Colonic mucosa (tissue), 4 donors: ENCODE data around the gene TEKTIP1. TPM values are rescaled to one million over a fixed set of nuclear protein-coding genes. Genes with fewer than 3 reads are reported as not detected.

Experiments
- DNase-seq: peaks from one replicate; pipeline ENCODE4 v3.0.0-alpha.2; 2020
- H3K27ac ChIP-seq: fragments of 200-600 bp; one replicate; pipeline ENCODE4 v1.8.0; 2021
- H3K27me3 ChIP-seq: fragments of 200-600 bp; one replicate; pipeline ENCODE4 v1.8.0; 2021
- H3K36me3 ChIP-seq: fragments of 200-600 bp; one replicate; pipeline ENCODE4 v1.8.0; 2021
- H3K4me1 ChIP-seq: fragments of 200-600 bp; one replicate; pipeline ENCODE4 v1.8.0; 2021; ENCODE audit warnings: mild to moderate bottlenecking
- H3K4me3 ChIP-seq: fragments of 200-600 bp; one replicate; pipeline ENCODE4 v1.8.0; 2021
- H3K9ac ChIP-seq, 2 donors: one replicate each; pipeline ENCODE4 v1.7.0; 2013; ENCODE audit warnings: control low read depth in 2 of 2, low read depth in 2 of 2, low read length in 2 of 2
- H3K9me3 ChIP-seq: fragments of 200-600 bp; one replicate; pipeline ENCODE4 v1.8.0; 2021
- CTCF ChIP-seq: fragments of 200-600 bp; IDR thresholded peaks from one replicate; pipeline ENCODE4 v1.8.0; 2022; ENCODE audit warnings: antibody characterized with exemption, mild to moderate bottlenecking
- intact Hi-C: fragments of 100-400 bp; cut with DNase I; formaldehyde crosslinking; loops from one replicate; pipeline ENCODE4 v1.14.1; 2022
- total RNA-seq, 2 donors: library from RNA; stranded (reverse); fragmentation: NEBNext Ultra II Directional in 1 of 2; extraction: Animal tissue kit (Norgen Biotek cat#: 25700) in 1 of 2; gene quantifications; one replicate each; pipeline ENCODE4 v1.2.1, GENCODE V29; 2021
- donor health status: healthy.
- donor health status: DM: no; HTN: no; CAD: no.
- donor health status: DM: no; HTN: no; CAD: no.

The TEKTIP1 gene
- total RNA-seq, 2 donors from 2014 or later, result 1.5 to 4.7 TPM

- no peaks in the 10 kb centered on the region for H3K27me3 ChIP-seq
- TF ChIP-seq CTCF, result no peak
- H3K9me3 ChIP-seq, result no peaks in the 10 kb centered on the region
- no peaks in the 10 kb centered on the region for H3K4me1 ChIP-seq
- no peak overlapping the region for H3K9ac ChIP-seq
- intact Hi-C loops, result no loop called here
- H3K4me3 ChIP-seq, result no peak overlapping the region
- no peak overlapping the region for H3K27ac ChIP-seq
- H3K36me3 ChIP-seq, result peaks cover 18% of the 10 kb centered on the region
- no peak for DNase-seq
These were observed 44.9 kb upstream of the TEKTIP1 start for GRCh38 chr19:3494051-3494450.

GRCh38 chr19:3494559-3494958, 44.4 kb upstream of the TEKTIP1 start:
- H3K4me3 ChIP-seq, result no peak overlapping the region
- no peak overlapping the region for H3K9ac ChIP-seq
- no peaks in the 10 kb centered on the region for H3K9me3 ChIP-seq
- peaks cover 3% of the 10 kb centered on the region for H3K4me1 ChIP-seq
- DNase-seq, result no peak
- peaks cover 18% of the 10 kb centered on the region for H3K36me3 ChIP-seq
- intact Hi-C loops, result no loop called here
- H3K27me3 ChIP-seq, result no peaks in the 10 kb centered on the region
- no peak for TF ChIP-seq CTCF
- H3K27ac ChIP-seq, result no peak overlapping the region

GRCh38 chr19:3496392-3497273, 42.3 kb upstream of the TEKTIP1 start:
- Histone ChIP-seq H3K4me1 (peaks cover 6% of the 10 kb centered on the region), H3K9me3 (no peaks in the 10 kb centered on the region), H3K27ac (no peak overlapping the region), H3K27me3 (no peaks in the 10 kb centered on the region), H3K4me3 (no peak overlapping the region), H3K36me3 (peaks cover 13% of the 10 kb centered on the region), H3K9ac (no peak overlapping the region)
- intact Hi-C loops, result no loop called here
- TF ChIP-seq CTCF, result no peak
- DNase-seq, result no peak

- H3K4me1 ChIP-seq, result peaks cover 6% of the 10 kb centered on the region
- TF ChIP-seq CTCF, result no peak
- no peak for DNase-seq
- no peak overlapping the region for H3K9ac ChIP-seq
- no peaks in the 10 kb centered on the region for H3K27me3 ChIP-seq
- H3K4me3 ChIP-seq, result no peak overlapping the region
- intact Hi-C loops, result no loop called here
- H3K27ac ChIP-seq, result no peak overlapping the region
- H3K36me3 ChIP-seq, result peaks cover 6% of the 10 kb centered on the region
- H3K9me3 ChIP-seq, result no peaks in the 10 kb centered on the region
These were observed 41.0 kb upstream of the TEKTIP1 start for GRCh38 chr19:3497757-3498520.

- peak overlapping the region; percentile 80 for H3K4me3 ChIP-seq
- DNase-seq, result no peak
- H3K27ac ChIP-seq, result peak overlapping the region; percentile 36
- TF ChIP-seq CTCF, result no peak
- H3K36me3 ChIP-seq, result peaks cover 6% of the 10 kb centered on the region
- H3K27me3 ChIP-seq, result no peaks in the 10 kb centered on the region
- H3K4me1 ChIP-seq, result peaks cover 6% of the 10 kb centered on the region
- peak overlapping the region; percentile 88 to 92 for H3K9ac ChIP-seq
- no peaks in the 10 kb centered on the region for H3K9me3 ChIP-seq
- intact Hi-C loops, result no loop called here
These were observed 39.1 kb upstream of the TEKTIP1 start for GRCh38 chr19:3499738-3500428.
